ENCODE results near the gene MPP2.

DNA sequence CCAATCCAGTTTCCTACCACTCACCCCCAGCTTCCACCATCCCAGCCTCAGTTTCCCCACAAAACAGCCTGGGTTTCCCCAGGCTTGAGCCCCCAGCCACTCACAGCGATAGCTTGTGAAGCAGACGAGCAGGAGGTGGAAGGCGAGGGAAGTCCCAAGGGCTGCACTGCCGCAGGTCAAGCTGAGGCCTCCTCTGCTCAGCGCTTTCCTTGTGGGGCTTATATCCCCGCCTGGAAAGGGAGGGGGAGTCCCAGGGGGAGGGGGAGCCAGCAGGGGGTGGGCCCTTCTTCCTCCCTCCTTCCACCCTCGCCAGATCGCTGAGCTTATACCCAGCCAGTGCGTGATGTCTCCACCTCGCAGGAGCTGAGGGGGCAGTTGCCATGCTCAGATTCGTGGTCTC, 46.4 kb upstream of the MPP2 start, which contains the start of gene PYY:
- TF ChIP-seq, protein P1, sequence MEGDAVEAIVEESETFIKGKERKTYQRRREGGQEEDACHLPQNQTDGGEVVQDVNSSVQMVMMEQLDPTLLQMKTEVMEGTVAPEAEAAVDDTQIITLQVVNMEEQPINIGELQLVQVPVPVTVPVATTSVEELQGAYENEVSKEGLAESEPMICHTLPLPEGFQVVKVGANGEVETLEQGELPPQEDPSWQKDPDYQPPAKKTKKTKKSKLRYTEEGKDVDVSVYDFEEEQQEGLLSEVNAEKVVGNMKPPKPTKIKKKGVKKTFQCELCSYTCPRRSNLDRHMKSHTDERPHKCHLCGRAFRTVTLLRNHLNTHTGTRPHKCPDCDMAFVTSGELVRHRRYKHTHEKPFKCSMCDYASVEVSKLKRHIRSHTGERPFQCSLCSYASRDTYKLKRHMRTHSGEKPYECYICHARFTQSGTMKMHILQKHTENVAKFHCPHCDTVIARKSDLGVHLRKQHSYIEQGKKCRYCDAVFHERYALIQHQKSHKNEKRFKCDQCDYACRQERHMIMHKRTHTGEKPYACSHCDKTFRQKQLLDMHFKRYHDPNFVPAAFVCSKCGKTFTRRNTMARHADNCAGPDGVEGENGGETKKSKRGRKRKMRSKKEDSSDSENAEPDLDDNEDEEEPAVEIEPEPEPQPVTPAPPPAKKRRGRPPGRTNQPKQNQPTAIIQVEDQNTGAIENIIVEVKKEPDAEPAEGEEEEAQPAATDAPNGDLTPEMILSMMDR (IDR thresholded peaks at IDR 0.05), result no peak
- no peak for TF ChIP-seq POLR2A (IDR thresholded peaks at IDR 0.05)

Data from sigmoid colon (tissue), 3 donors.